GM18517 (cell line): Measurements from ENCODE around the gene COA7.
"Not testable (repeated sequence)": the region's sequence is repeated elsewhere in the genome, so short reads cannot be mapped to it uniquely, and the experiment has no call there.

ENCODE experiments used
- ATAC-seq: cut with Tn5 transposase; IDR thresholded peaks from one replicate; pipeline ENCODE4 v1.9.1; 2021; ENCODE audit warnings: mild to moderate bottlenecking, moderate library complexity; ENCODE audit not compliant: unreplicated experiment

Gene COA7

GRCh38 chr1:52706941-52707926, 9.1 kb upstream of the COA7 start:
- ATAC-seq = no peak

DNA sequence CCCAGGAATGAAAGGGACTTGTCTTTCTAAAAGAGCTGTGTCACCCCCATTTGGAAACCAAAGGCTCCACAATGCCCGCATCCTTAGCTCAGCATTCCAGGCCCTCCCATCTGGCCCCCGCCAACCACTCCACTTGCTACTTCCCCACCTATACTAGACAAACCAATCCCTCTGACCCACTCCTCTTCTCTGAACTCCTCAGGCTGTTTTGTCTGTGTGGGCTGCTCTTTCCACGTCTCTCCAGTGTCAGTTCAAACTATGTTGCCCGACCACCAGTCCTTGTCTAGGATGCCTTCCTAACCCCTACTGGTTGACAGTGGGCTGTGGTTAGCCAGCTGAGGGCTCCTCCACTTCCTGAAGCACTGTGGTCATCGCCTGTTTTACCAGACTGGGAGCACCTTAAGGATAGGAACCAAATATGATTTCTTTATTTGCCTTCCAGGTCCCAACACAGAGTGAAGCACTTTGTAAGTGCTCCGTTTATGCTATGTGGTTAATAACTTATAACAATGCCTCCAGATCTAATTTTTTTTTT, 8.1 kb upstream of the COA7 start:
- ATAC-seq = no peak

- ATAC-seq = peak; percentile 85
These were observed 5.0 kb upstream of the COA7 start for GRCh38 chr1:52702886-52703787.

DNA sequence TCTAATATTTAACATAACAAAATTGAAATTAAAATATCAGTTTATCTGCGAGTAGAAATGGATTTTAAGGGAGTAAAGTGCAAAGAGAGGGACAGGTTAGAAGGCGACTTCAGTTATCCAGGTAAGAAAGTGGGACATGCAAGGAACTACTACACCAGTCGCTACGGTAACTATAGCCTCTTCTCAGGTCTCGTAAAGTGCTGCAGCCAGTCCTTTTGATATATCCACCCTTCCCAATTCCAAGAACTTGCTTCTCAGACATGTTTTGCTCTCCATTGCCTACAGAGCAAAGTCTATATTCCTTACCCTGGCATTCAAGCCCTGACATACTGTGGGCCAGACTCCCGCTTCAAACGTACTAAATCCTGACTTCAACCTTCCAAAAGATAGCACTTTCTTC, 2.5 kb downstream of the COA7 start:
- no peak for ATAC-seq

DNA sequence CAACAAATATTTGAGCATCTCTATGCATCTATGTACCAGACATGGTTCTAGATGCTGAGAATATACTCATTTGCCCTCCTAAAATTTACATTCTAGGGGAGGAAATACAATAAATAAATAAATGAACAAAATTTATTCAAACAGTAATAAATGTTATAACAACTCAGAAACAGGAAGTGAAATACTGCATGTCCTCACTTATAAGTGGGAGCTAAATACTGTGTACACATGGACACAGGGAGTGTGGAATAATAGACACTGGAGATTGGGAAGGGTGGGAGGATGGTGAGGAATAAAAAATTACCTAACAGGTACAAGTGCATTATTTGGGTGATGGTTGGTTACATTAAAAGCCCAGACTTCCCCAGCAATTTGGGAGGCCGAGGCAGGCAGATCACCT, 4.3 kb downstream of the COA7 start:
- no peak for ATAC-seq

GRCh38 chr1:52693351-52693750, 4.8 kb downstream of the COA7 start:
- not testable (repeated sequence) for ATAC-seq

DNA sequence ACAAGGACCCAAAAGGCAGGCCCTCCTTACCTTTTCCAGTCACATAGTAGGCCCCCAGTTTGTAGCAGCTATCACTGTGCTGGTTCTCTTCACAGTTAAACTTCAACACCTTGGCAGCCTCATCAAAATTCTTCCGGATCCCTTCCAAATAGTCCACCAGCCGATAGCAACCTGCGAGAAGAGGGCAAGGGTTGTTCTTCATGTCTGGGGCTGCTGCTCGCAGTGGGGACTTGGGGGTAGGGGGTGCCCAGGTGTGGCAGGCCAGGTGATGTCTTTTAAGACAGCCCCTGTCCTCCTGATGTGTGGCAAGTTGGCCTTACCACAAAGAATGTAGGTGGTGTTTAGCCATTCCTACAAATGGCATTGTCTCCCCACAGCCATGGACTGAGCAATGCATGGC, 5.5 kb downstream of the COA7 start:
- ATAC-seq = no peak

GRCh38 chr1:52691821-52692220, 6.3 kb downstream of the COA7 start:
- ATAC-seq = no peak

DNA sequence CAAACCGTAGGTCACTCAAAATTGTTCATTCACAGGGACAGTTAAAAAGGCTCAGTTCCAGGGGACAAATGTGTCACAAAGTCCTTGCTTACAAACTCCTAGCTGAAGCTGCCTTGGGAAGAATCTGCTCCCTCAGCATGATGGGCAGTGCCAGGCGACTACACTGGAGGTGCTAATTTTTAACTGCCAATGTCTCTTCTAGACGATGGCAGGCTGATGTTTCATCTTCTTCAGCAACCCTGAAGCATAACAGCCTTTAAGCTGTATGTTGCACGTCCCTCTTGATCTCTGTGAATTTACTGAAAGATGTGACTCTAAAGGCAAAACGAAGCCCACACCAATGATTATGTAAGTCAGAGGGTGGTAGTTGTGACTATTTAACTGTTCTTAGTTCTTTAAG, 11.3 kb downstream of the COA7 start:
- ATAC-seq = no peak

- not testable (repeated sequence) for ATAC-seq
These were observed 11.8 kb downstream of the COA7 start for GRCh38 chr1:52686261-52686751.

DNA sequence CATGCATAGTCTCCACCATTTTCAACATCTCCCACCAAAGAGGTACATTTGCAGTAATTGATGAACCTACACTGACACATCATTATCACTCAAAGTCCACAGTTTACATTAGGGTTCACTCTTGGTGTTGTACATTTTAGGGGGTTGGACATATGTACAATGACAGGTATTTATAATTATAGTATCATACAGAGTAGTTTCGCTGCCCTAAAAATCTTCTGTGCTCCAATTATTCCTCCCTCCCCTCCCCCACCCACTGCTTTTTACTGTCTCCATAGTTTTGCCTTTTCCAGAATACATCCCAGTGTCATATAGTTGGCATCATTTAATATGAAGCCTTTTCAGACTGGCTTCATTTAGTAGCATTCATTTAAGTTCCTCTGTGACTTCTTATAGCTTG, 13.6 kb downstream of the COA7 start:
- no peak for ATAC-seq

DNA sequence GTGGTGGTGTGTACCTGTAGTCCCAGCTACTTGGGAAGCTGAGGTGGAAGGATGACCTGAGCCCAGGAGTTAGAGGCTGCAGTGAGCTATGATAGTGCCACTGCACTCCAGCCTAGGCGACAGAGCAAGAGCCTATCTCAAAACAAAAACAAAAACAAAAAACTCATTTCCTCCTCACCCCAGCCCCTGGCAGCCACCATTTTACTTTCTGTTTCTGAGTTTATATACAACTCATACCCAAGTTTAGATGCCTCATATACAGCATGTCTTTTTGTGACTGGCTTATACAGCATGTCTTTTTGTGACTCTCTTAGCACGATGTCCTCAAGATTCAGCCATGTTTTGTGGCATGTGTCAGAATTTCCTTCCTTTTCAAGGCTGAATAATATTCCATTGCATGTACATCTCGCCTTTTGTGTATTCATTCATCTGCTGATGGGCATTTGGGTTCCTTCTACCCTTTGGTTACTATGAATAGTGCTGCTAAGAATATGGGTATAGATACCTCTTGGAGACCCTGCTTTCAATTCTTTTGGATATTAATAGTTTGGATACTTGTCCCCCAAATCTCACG, 14.7 kb downstream of the COA7 start:
- ATAC-seq = no peak

DNA sequence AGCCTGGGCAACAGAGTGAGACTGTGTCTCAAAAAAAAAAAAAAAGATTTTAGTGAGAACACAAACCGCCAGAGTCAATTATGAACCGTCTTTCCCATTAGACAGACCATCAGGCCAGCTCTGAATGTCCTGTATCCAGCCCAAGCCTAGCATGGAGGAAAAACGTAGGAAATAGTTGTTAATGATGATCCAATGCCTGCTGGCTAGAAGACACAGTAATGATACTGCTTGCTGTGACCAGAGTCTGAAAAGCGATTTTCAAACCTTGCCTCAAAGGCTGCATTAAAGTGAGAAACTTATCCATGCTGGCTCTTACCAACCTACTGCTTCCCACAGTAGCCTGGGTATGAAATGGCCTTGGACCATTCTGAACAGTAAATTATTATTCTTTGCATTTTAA, 17.0 kb downstream of the COA7 start:
- no peak for ATAC-seq

DNA sequence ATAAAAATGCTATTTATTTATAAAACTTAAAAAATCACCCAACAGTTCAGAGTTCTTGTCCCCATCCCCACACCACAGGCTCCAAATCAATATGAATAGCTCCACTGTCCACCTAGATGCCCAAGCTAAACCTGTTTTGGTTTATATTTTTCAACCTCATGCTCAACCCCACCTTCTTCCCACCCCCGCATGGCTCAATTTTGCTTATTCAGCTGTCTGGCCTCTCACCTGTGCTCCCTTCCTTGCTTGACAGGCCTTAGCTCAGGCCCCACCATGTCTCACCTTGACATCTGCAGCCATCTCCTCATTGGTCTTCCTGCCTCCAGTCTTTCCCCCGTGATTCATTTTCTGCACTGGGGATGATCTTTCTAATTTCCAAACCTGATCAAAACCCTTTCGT, 17.8 kb downstream of the COA7 start:
- ATAC-seq = no peak

DNA sequence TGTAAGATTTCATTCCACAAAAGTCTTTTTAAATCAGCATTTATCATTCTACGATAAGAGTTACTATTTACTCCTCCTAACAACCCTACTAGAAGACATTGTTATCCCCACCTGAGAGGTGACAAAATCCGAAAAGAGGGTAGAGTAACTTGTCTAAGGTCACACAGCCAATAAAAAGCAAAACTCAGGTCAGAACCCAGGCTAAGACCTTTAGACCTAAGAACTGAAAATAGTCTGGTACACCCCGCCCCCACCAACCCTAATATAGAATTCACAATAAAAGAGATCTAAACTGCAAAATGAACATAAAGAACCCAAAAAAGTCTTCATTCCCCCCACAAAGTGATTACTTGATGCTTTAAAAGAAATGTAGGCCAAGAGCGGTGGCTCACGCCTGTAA, 18.6 kb downstream of the COA7 start:
- ATAC-seq = no peak

DNA sequence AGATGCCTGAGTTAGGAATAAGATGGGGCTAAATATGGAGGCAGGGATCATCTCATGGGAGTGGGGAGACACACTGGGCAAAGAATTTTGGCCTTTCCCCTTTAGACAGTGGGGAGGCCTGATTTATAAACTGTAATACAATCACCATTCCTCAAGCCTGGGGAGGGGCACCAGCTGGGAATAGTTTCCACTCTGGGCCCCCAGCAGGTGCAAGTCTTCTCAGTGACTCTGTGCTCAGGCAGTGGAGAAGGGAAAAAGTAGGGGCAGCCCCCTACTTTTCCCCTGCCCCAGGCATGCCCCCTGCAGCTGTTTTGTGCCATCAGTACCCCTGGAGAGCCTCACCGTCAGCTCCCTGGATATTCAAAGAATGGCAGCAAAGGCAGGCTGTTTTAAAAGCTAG, 19.1 kb downstream of the COA7 start:
- no peak for ATAC-seq

GRCh38 chr1:52677076-52677806, 20.9 kb downstream of the COA7 start:
- no peak for ATAC-seq

DNA sequence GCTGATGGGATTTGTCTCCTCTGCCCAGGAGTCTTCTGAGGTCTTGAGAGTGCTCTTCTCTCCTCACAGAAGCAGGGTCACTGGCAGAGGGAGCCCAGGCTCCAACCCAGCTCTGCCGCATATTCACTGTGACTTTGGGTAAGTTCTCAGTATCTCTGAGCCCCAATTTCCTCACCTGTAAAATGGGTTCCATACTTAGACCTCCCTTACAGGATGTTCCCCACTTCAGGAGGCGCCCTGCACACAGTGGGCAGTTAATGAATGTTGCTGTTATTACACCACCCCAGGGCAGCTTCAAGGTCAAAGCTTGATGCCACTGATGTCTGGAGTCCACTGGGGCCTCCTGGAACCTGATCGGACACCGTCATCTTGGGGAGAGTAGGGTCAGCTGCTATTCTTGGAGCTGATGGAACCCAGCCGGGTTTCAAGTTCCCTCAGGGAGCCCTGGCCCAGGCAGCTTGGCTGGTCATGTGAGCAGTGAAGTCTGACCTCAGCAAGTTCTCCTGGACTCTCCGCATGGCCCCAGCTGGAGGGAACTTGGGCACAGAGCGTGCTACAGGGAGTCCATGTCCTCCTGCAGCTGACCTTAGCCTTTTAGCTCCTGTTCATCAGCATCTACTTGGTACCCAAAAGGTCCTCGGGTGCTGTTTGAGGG, 21.8 kb downstream of the COA7 start:
- no peak for ATAC-seq

DNA sequence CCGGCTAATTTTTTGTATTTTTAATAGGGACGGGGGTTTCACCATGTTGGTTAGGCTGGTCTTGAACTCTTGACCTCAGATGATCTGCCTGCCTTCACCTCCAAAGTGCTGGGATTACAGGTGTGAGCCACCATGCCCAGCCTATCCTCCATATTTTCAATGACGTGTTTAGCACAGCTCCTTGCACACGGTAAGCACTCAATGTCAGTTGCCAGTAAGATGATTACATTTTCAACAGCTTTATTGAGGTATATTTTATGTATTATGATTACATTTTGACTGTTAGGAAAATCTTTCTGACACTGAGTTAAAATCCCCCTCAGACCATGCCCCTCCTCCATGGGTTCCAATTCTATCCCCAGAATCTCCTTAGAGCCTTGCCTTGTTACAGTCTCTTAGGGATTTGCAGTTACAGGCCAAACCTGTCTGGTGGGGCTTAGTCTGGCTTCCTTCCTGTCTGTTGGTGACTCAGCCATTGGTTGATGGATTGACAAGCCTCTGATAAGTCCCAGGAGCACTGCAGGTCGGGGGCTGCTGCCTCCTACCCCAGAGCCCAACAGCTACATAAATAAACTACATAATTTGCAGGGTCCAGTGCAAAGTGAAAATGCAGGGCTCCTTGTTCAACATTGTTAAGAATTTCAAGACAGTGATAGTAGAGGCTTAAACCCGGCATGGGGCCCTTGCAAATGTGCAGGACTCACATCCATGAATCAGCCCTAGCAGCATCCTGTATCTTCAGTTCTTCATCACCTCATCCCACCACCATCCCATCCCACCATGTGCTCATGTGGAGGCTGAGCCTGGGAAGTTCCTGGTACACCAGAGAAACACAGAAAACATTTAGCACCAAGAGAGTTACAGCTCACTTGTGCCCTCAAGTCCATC, 23.4 kb downstream of the COA7 start:
- ATAC-seq = no peak
